Ovary (tissue), 9 donors: ENCODE data around the gene STRN4. TPM values are rescaled to one million over a fixed set of nuclear protein-coding genes. Genes with fewer than 3 reads are reported as not detected.
A peak's percentile ranks its signal among the peaks of the same experiment; 100 is the strongest.

Experiments used
- DNase-seq, 5 donors: peaks; one replicate each; pipeline ENCODE4 v3.0.0-alpha.2; 2019 to 2020
- H3K27ac ChIP-seq, 2 donors: fragments of 200-600 bp; one replicate each; pipeline versions ENCODE4 v1.5.1 to v1.8.0; 2019 to 2022
- H3K27me3 ChIP-seq: fragments of 200-600 bp; one replicate; pipeline ENCODE4 v1.8.0; 2022
- H3K36me3 ChIP-seq: fragments of 200-600 bp; sonication (generic); one replicate; pipeline ENCODE4 v1.5.1; 2019
- H3K4me1 ChIP-seq: one replicate; pipeline ENCODE4 v1.8.1; 2013; ENCODE audit warnings: mild to moderate bottlenecking, moderate library complexity; ENCODE audit not compliant: insufficient read depth
- H3K4me3 ChIP-seq: fragments of 200-600 bp; sonication (generic); one replicate; pipeline ENCODE4 v1.5.1; 2017
- H3K9me3 ChIP-seq, 2 donors: fragments of 200-600 bp in 1 of 2; sonication (generic) in 1 of 2; one replicate each; pipeline versions ENCODE4 v1.5.1 to v1.8.1; 2013 to 2019; ENCODE audit warnings: mild to moderate bottlenecking in 1 of 2, moderate library complexity in 1 of 2
- CTCF ChIP-seq, 3 donors: fragments of 450-650 bp in 2 of 3; fragments of 200-600 bp in 1 of 3; IDR thresholded peaks; one replicate each; pipeline versions ENCODE4 v1.5.1 to v1.8.0; 2016 to 2022; ENCODE audit warnings: antibody characterized with exemption in 3 of 3, mild to moderate bottlenecking in 1 of 3
- EP300 ChIP-seq: sonication (generic); formaldehyde crosslinking; IDR thresholded peaks from one replicate; pipeline ENCODE4 v1.6.1; 2017; ENCODE audit warnings: antibody characterized with exemption
- POLR2A ChIP-seq: fragments of 450-650 bp; IDR thresholded peaks from one replicate; pipeline ENCODE4 v1.6.1; 2017; ENCODE audit warnings: antibody characterized with exemption, mild to moderate bottlenecking, moderate library complexity
- WGBS, 3 donors: extraction: QIAGEN DNeasy Blood & Tissue Kit in 1 of 3; methylation state at CpG; one replicate each; pipeline versions ENCODE4 v1.1.5 to v1.1.7; 2013 to 2017; 5-methylcytosine and 5-hydroxymethylcytosine counted together
- intact Hi-C, 4 donors: fragments of 100-400 bp; cut with DNase I; formaldehyde crosslinking; loops; one replicate each; pipeline versions ENCODE4 v1.11.0 to v1.15.1; 2022 to 2023
- polyA plus RNA-seq, 2 donors: library from polyadenylated mRNA; stranded (reverse); fragments of 200-250 nt in 1 of 2; fragments of 350-450 nt in 1 of 2; fragmentation: Illumina TruSeq in 1 of 2; extraction: RNeasy Lipid Tissue Mini Kit (QIAGEN cat#74804) in 1 of 2; gene quantifications; one replicate each; pipeline ENCODE4 v1.2.3, GENCODE V29; 2013 to 2014
- total RNA-seq, 7 donors: library from RNA; depleted of rRNA in 2 of 7; stranded (reverse); fragments of >200 nt in 2 of 7; fragmentation: NEBNext Ultra II Directional in 3 of 7; extraction: Animal tissue kit (Norgen Biotek cat#: 25700) in 3 of 7; gene quantifications; one replicate each; pipeline versions ENCODE4 v1.1.0 to v1.2.4, GENCODE V29; 2016 to 2023
- donor health status: DM: no; HTN: no; CAD: no; lungs with moderate emphysema.
- donor health status: DM: no; HTN: no; CAD: no.
- donor health status: Bipolar disorder and iron deficiency.
- donor health status: DM: yes; HTN: yes; CAD: no.
- donor health status: DM: no; HTN: no; CAD: no.
- donor health status: DM: yes; HTN: yes; CAD: no.

Gene STRN4
- total and polyA plus RNA-seq, 9 donors, result 34.8 to 85.3 (median 59.1) TPM

GRCh38 chr19:46727757-46728156 is 18.5 kb downstream of the STRN4 start:
- WGBS, 3 donors, result 61 to 72% (median 62%) methylated on average over 9 to 11 of the region's 11 CpGs
- DNase-seq, result no peak
- intact Hi-C loops, result loop anchor here in 1 of 4 donors (2.0 kb wide), 1 partner anchor 23 kb away; no protein-coding TSS in a partner anchor
- no peaks in the 10 kb centered on the region for H3K9me3 ChIP-seq
- no peaks in the 10 kb centered on the region for H3K36me3 ChIP-seq
- TF ChIP-seq POLR2A (no peak), CTCF (IDR thresholded peaks at IDR 0.05) (no peak)
- peak overlapping the region; percentile 6 to 39 for H3K27ac ChIP-seq
- no peaks in the 10 kb centered on the region for H3K4me1 ChIP-seq
- no peak overlapping the region for H3K4me3 ChIP-seq
- H3K27me3 ChIP-seq, result no peaks in the 10 kb centered on the region

- no peaks in the 10 kb centered on the region for H3K27me3 ChIP-seq
- no peak overlapping the region for H3K4me3 ChIP-seq
- no peaks in the 10 kb centered on the region for H3K36me3 ChIP-seq
- no peak overlapping the region for H3K27ac ChIP-seq
- no peak for TF ChIP-seq EP300
- TF ChIP-seq POLR2A, result no peak
- TF ChIP-seq CTCF (IDR thresholded peaks at IDR 0.05), result no peak
- intact Hi-C loops, result no loop called here
- H3K4me1 ChIP-seq, result no peaks in the 10 kb centered on the region
- WGBS, 3 donors, result 41 to 45% (median 43%) methylated on average over 14 of the region's 14 CpGs
- peak in 2 of 5 donors; percentile 43 to 47 for DNase-seq
- H3K9me3 ChIP-seq, result no peaks in the 10 kb centered on the region
Measured at GRCh38 chr19:46726971-46727501, 19.2 kb downstream of the STRN4 start.

GRCh38 chr19:46726551-46726950 is 19.7 kb downstream of the STRN4 start:
- TF ChIP-seq EP300 (no peak), POLR2A (no peak), CTCF (IDR thresholded peaks at IDR 0.05) (no peak)
- H3K4me1 ChIP-seq, result no peaks in the 10 kb centered on the region
- H3K27me3 ChIP-seq, result no peaks in the 10 kb centered on the region
- no peak for DNase-seq
- 79 to 83% (median 82%) methylated on average over 10 of the region's 10 CpGs for WGBS, 3 donors
- no peaks in the 10 kb centered on the region for H3K9me3 ChIP-seq
- H3K36me3 ChIP-seq, result no peaks in the 10 kb centered on the region
- intact Hi-C loops, result no loop called here
- H3K27ac ChIP-seq, result no peak overlapping the region
- H3K4me3 ChIP-seq, result no peak overlapping the region

GRCh38 chr19:46725859-46726393 is 20.3 kb downstream of the STRN4 start:
- no peak overlapping the region for H3K4me3 ChIP-seq
- TF ChIP-seq EP300 (no peak), POLR2A (no peak), CTCF (IDR thresholded peaks at IDR 0.05) (no peak)
- no peaks in the 10 kb centered on the region for H3K9me3 ChIP-seq
- no peak for DNase-seq
- H3K27me3 ChIP-seq, result no peaks in the 10 kb centered on the region
- intact Hi-C loops, result no loop called here
- H3K36me3 ChIP-seq, result no peaks in the 10 kb centered on the region
- no peak overlapping the region for H3K27ac ChIP-seq
- H3K4me1 ChIP-seq, result no peaks in the 10 kb centered on the region
- 75 to 81% (median 76%) methylated on average over 9 of the region's 9 CpGs for WGBS, 3 donors
